ENCODE data around the gene HSP90AB1. TPM values are rescaled to one million over a fixed set of nuclear protein-coding genes. Genes with fewer than 3 reads are reported as not detected.

The HSP90AB1 gene
- total and polyA plus RNA-seq, 5 donors from 2014 or later: 264 to 426 (median 368) TPM

DNA sequence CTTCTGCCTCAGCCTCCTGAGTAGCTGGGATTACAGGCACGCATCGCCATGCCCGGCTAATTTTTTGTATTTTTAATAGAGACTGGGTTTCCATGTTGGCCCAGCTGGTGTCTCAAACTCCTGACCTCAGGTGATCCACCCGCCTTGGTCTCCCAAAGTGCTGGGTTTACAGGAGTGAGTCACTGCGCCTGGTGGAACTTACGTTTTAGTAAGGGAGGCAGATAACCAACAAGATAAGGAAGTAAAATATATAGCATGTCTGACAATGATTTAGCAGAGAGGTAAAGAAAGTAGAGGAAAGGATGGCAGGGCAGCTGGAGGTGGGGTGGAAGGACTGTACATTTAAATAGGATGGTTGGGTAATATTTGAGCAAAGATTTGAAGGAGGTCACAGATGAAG, 42.9 kb upstream of the HSP90AB1 start:
- Histone ChIP-seq H3K27me3 (ENCODE audit: control insufficient read depth, insufficient read depth, low read length) (no peaks in the 10 kb centered on the region), H3K4me3 (ENCODE audit: low read depth, low read length) (no peak overlapping the region), H3K4me1 (ENCODE audit: control insufficient read depth, insufficient read depth, low read length, poor library complexity, severe bottlenecking) (no peaks in the 10 kb centered on the region), H3K27ac (ENCODE audit: insufficient read depth, low read length, poor library complexity, severe bottlenecking) (no peak overlapping the region), H3K9me3 (ENCODE audit: control insufficient read depth in 2 of 2, low read length in 2 of 2) (no peaks in the 10 kb centered on the region), H3K36me3 (ENCODE audit: control insufficient read depth, insufficient read depth, low read length) (no peaks in the 10 kb centered on the region)
- no peaks in the 10 kb centered on the region for H3K36me3 Mint-ChIP-seq
- no peak overlapping the region for H3K4me3 Mint-ChIP-seq
- peaks cover 0 to 1% (median 0%) of the 10 kb centered on the region in 7 donors for H3K9me3 Mint-ChIP-seq
- peaks cover 18% of the 10 kb centered on the region for H3K27me3 Mint-ChIP-seq
- no peak overlapping the region for H3K27ac Mint-ChIP-seq
- ATAC-seq (ENCODE audit: low read depth in 2 of 2): no peak
- no peaks in the 10 kb centered on the region for H3K4me1 Mint-ChIP-seq
- no peak for DNase-seq

DNA sequence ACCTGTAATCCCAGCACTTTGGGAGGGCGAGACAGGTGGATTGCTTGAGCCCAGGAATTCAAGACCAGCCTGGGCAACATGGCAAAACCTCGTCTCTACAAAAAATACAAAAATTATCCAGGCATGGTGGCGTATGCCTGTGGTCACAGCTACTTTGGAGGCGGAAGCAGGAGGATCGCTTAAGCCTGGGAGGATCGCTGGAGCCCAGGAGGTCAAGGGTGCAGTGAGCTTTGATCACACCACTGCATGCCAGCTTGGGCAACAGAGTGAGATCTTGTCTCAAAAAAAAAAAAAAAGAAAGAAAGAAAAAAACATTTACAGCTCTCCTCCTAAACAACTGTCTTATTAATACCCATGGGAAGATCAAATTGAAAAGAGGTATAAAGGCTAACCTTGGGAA, 38.9 kb upstream of the HSP90AB1 start:
- no peak overlapping the region for H3K27ac Mint-ChIP-seq

DNA sequence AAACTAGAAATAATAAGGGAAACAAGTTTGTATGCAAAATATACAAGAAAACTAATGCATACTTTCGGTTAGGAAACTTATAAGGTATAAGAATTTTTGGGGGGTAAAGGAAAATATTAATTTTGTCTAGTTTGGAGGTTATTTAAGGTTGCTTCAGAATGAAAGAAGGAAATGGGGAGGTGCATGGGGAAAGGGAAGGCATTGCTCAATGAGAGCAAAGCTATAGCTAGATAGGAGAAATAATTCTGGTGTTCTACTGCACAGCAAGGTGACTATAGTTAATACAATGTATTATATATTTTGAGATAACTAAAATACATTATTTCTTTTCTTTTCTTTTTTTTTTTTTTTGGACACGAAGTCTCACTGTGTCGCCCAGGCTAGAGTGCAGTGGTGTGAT, 35.6 kb upstream of the HSP90AB1 start:
- no peak for DNase-seq
- Histone ChIP-seq H3K4me1 (ENCODE audit: control insufficient read depth, insufficient read depth, low read length, poor library complexity, severe bottlenecking) (no peaks in the 10 kb centered on the region), H3K27me3 (ENCODE audit: control insufficient read depth, insufficient read depth, low read length) (no peaks in the 10 kb centered on the region), H3K27ac (ENCODE audit: insufficient read depth, low read length, poor library complexity, severe bottlenecking) (no peak overlapping the region), H3K4me3 (ENCODE audit: low read depth, low read length) (no peak overlapping the region), H3K9me3 (ENCODE audit: control insufficient read depth in 2 of 2, low read length in 2 of 2) (no peaks in the 10 kb centered on the region), H3K36me3 (ENCODE audit: control insufficient read depth, insufficient read depth, low read length) (no peaks in the 10 kb centered on the region)
- Mint-ChIP-seq H3K4me3 (no peak overlapping the region), H3K36me3 (no peaks in the 10 kb centered on the region), H3K4me1 (no peaks in the 10 kb centered on the region), H3K27me3 (peaks cover 12% of the 10 kb centered on the region), H3K27ac (no peak overlapping the region), H3K9me3 (peaks cover 0 to 1% (median 0%) of the 10 kb centered on the region in 7 donors)
- no peak for ATAC-seq (ENCODE audit: low read depth in 2 of 2)

More for the DNA sequence above, 38.9 kb upstream of the HSP90AB1 start:
- H3K4me3 ChIP-seq (ENCODE audit: low read depth, low read length): no peak overlapping the region
- no peaks in the 10 kb centered on the region for H3K36me3 ChIP-seq (ENCODE audit: control insufficient read depth, insufficient read depth, low read length)
- Mint-ChIP-seq H3K4me3 (no peak overlapping the region), H3K27me3 (peaks cover 22% of the 10 kb centered on the region), H3K36me3 (no peaks in the 10 kb centered on the region), H3K9me3 (peaks cover 0 to 1% (median 0%) of the 10 kb centered on the region in 7 donors), H3K4me1 (no peaks in the 10 kb centered on the region)
- no peak for ATAC-seq (ENCODE audit: low read depth in 2 of 2)
- DNase-seq: no peak
- H3K4me1 ChIP-seq (ENCODE audit: control insufficient read depth, insufficient read depth, low read length, poor library complexity, severe bottlenecking): no peaks in the 10 kb centered on the region
- H3K27me3 ChIP-seq (ENCODE audit: control insufficient read depth, insufficient read depth, low read length): no peaks in the 10 kb centered on the region
- no peak overlapping the region for H3K27ac ChIP-seq (ENCODE audit: insufficient read depth, low read length, poor library complexity, severe bottlenecking)
- H3K9me3 ChIP-seq (ENCODE audit: control insufficient read depth in 2 of 2, low read length in 2 of 2): no peaks in the 10 kb centered on the region

DNA sequence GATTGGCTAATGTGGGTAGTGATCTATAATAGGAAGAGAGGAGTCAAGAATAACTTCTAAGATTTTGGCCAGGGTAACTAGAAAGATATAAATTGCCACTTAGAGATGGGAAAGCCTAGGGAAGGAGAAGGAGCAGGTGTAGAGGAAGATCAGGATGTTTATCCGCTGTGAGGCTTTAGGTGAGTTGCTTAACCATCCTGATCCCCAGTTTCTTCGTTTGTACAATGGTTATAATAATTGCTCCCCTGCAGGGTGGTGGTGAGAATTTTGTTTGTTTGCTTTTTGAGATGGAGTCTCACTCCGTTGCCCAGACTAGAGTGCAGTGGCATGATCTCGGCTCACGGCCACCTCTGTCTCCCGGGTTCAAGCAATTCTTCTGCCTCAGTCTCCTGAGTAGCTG, 32.6 kb upstream of the HSP90AB1 start:
- H3K27me3 Mint-ChIP-seq: peaks cover 7% of the 10 kb centered on the region
- H3K4me3 Mint-ChIP-seq: no peak overlapping the region
- ATAC-seq (ENCODE audit: low read depth in 2 of 2) (no peak), DNase-seq (no peak)
- Histone ChIP-seq H3K4me3 (ENCODE audit: low read depth, low read length) (no peak overlapping the region), H3K4me1 (ENCODE audit: control insufficient read depth, insufficient read depth, low read length, poor library complexity, severe bottlenecking) (peaks cover 4% of the 10 kb centered on the region), H3K27me3 (ENCODE audit: control insufficient read depth, insufficient read depth, low read length) (no peaks in the 10 kb centered on the region), H3K27ac (ENCODE audit: insufficient read depth, low read length, poor library complexity, severe bottlenecking) (no peak overlapping the region), H3K36me3 (ENCODE audit: control insufficient read depth, insufficient read depth, low read length) (no peaks in the 10 kb centered on the region), H3K9me3 (ENCODE audit: control insufficient read depth in 2 of 2, low read length in 2 of 2) (no peaks in the 10 kb centered on the region)
- H3K27ac Mint-ChIP-seq: no peak overlapping the region
- peaks cover 0 to 8% (median 0%) of the 10 kb centered on the region in 4 donors for H3K4me1 Mint-ChIP-seq
- H3K9me3 Mint-ChIP-seq: peaks cover 0 to 2% (median 0%) of the 10 kb centered on the region in 7 donors
- no peaks in the 10 kb centered on the region for H3K36me3 Mint-ChIP-seq

DNA sequence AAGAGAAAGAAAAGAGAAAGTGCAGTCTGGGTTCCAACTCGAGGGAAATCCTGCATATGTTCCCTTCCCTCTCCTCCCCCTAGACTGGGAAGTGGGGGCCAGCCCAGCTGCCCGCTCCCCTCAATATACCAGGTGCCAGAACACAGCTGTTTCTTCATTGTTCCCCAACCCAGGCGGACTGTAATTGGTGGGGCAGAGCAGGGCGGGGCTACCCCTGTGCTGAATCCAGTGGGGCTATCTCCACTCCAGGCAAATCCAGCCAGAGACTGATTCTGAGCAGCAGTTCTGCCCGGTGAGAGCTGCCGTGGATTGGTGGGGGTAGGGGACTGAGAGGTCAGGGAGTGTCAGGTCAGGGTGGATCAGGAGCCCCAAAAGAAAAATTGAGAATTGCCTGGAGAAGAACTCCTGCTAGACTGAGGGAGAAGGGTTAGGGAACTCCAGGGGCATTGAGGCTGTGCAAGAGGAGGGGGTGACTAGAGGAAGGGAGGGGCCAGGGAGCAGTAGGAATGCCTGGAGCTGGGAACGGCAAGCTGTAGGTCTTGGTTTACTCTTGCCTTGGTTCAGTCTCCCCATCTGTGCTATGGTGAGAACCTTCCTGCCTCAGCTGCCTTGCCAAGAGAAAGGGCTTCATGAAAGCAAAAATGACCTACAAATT, 30.1 kb upstream of the HSP90AB1 start, which contains the start of gene MYMX:
Gene MYMX, plus strand, starts transcription at position 250 of the 655 bp plus-strand sequence. CDS start 546 bp downstream, outside the sequence.
- H3K4me1 Mint-ChIP-seq: peaks cover 0 to 23% (median 6%) of the 10 kb centered on the region in 4 donors
- no peak within 1 kb of the TSS for H3K27ac Mint-ChIP-seq
- DNase-seq (no peak), ATAC-seq (ENCODE audit: low read depth in 2 of 2) (no peak)
- no peak within 1 kb of the TSS for H3K4me3 ChIP-seq (ENCODE audit: low read depth, low read length)
- peaks cover 0 to 2% (median 0%) of the 10 kb centered on the region in 7 donors for H3K9me3 Mint-ChIP-seq
- H3K27ac ChIP-seq (ENCODE audit: insufficient read depth, low read length, poor library complexity, severe bottlenecking): no peak within 1 kb of the TSS
- H3K4me3 Mint-ChIP-seq: peak within 1 kb of the TSS in 1 of 4 donors; percentile 67
- no peaks in the 10 kb centered on the region for H3K36me3 ChIP-seq (ENCODE audit: control insufficient read depth, insufficient read depth, low read length)
- no peaks in the 10 kb centered on the region for H3K36me3 Mint-ChIP-seq
- H3K27me3 Mint-ChIP-seq: peaks cover 6% of the 10 kb centered on the region
- peaks cover 12% of the 10 kb centered on the region for H3K4me1 ChIP-seq (ENCODE audit: control insufficient read depth, insufficient read depth, low read length, poor library complexity, severe bottlenecking)
- no peaks in the 10 kb centered on the region for H3K9me3 ChIP-seq (ENCODE audit: control insufficient read depth in 2 of 2, low read length in 2 of 2)
- H3K27me3 ChIP-seq (ENCODE audit: control insufficient read depth, insufficient read depth, low read length): no peaks in the 10 kb centered on the region

DNA sequence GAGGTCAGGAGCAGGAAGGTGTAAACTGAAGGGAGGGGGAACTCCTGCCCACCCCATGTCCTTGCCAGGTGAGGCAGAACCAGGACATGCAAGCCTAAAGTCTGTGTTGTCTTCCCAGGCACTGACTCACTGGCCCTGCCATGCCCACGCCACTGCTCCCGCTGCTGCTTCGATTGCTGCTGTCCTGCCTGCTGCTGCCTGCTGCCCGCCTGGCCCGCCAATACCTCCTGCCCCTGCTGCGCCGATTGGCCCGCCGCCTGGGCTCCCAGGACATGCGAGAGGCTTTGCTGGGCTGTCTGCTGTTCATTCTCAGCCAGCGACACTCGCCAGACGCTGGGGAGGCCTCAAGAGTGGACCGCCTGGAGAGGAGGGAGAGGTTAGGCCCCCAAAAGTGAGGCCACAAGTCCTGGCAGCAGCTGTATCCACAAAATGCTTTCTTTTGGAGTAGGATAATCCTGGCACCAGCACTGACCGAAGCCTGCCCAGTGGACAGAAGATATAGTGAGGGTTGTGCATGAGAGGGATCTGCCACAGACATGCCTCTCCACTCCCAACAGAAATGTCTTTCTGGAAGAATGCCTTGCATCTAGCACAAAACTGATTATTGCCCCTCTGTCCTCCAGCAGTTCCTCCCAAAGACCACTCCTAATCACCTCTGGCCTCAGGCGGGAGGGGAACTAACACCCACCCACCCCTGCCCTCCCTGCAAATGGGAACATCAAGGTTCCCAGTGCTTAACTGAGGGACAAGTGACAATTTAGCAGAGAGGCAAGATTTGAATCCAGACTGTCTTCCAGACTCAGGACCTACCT, 29.4 kb upstream of the HSP90AB1 start:
- H3K9me3 Mint-ChIP-seq: peaks cover 0 to 2% (median 0%) of the 10 kb centered on the region in 7 donors
- peaks cover 7% of the 10 kb centered on the region for H3K27me3 Mint-ChIP-seq
- Histone ChIP-seq H3K36me3 (ENCODE audit: control insufficient read depth, insufficient read depth, low read length) (no peaks in the 10 kb centered on the region), H3K4me3 (ENCODE audit: low read depth, low read length) (no peak overlapping the region), H3K27me3 (ENCODE audit: control insufficient read depth, insufficient read depth, low read length) (no peaks in the 10 kb centered on the region), H3K9me3 (ENCODE audit: control insufficient read depth in 2 of 2, low read length in 2 of 2) (no peaks in the 10 kb centered on the region), H3K27ac (ENCODE audit: insufficient read depth, low read length, poor library complexity, severe bottlenecking) (no peak overlapping the region), H3K4me1 (ENCODE audit: control insufficient read depth, insufficient read depth, low read length, poor library complexity, severe bottlenecking) (peaks cover 16% of the 10 kb centered on the region)
- no peaks in the 10 kb centered on the region for H3K36me3 Mint-ChIP-seq
- H3K27ac Mint-ChIP-seq: no peak overlapping the region
- DNase-seq (no peak), ATAC-seq (ENCODE audit: low read depth in 2 of 2) (no peak)
- peak overlapping the region in 1 of 4 donors; percentile 67 for H3K4me3 Mint-ChIP-seq
- H3K4me1 Mint-ChIP-seq: peaks cover 0 to 23% (median 7%) of the 10 kb centered on the region in 4 donors

DNA sequence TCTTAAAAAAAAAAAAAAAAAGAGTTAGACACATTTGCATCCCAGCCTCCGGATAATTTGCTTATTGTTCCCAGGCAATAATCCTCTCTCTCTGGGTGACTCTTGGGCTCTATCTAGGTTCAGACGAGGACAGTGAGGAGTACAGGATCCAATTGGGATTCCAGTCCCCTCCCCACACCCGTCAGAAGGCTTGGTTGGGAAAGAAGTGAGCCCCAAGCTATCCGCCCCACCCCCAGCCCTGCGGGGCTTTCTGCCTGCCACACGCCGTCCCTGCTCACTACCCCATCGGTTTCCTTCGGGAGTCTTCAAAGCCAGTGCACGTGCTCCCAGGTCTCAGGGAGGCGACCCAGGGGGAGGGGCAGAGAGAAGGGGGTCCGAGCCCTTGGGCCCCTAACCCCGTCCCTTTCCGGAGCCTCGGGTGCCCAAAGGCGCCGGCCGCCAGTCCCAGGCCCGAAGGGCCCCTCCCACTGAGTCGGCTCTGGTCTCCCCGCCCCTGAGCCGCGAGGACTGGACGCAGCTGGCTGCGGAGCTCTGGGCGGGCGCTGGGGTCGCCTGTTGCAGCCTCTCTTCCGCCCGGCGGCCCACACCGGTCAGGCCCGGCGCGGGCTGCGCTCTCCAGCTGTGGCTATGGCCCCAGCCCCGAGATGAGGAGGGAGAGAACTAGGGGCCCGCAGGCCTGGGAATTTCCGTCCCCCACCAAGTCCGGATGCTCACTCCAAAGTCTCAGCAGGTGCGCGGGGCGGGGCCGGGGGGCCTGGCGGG, 27.7 kb upstream of the HSP90AB1 start:
- Histone ChIP-seq H3K27me3 (ENCODE audit: control insufficient read depth, insufficient read depth, low read length) (no peaks in the 10 kb centered on the region), H3K9me3 (ENCODE audit: control insufficient read depth in 2 of 2, low read length in 2 of 2) (no peaks in the 10 kb centered on the region), H3K27ac (ENCODE audit: insufficient read depth, low read length, poor library complexity, severe bottlenecking) (no peak overlapping the region), H3K4me3 (ENCODE audit: low read depth, low read length) (no peak overlapping the region), H3K4me1 (ENCODE audit: control insufficient read depth, insufficient read depth, low read length, poor library complexity, severe bottlenecking) (peaks cover 30% of the 10 kb centered on the region), H3K36me3 (ENCODE audit: control insufficient read depth, insufficient read depth, low read length) (no peaks in the 10 kb centered on the region)
- Mint-ChIP-seq H3K4me3 (peak overlapping the region in 1 of 4 donors; percentile 47), H3K27ac (no peak overlapping the region), H3K36me3 (no peaks in the 10 kb centered on the region), H3K4me1 (peaks cover 0 to 34% (median 10%) of the 10 kb centered on the region in 4 donors), H3K27me3 (peaks cover 13% of the 10 kb centered on the region), H3K9me3 (peaks cover 0 to 3% (median 0%) of the 10 kb centered on the region in 7 donors)
- ATAC-seq (ENCODE audit: low read depth in 2 of 2) (no peak), DNase-seq (peak in 1 of 3 donors; percentile 18)

Data from CD4-positive, CD25-positive, alpha-beta regulatory T cell (primary cell).